NCI-H187 (cell line): Measurements from ENCODE around the gene RRAGD.

ENCODE experiments used
- DNase-seq, 2 experiments: peaks; one replicate each; lab custom pipeline; 2025; lab: John Stamatoyannopoulos, UW

RRAGD gene, protein sequence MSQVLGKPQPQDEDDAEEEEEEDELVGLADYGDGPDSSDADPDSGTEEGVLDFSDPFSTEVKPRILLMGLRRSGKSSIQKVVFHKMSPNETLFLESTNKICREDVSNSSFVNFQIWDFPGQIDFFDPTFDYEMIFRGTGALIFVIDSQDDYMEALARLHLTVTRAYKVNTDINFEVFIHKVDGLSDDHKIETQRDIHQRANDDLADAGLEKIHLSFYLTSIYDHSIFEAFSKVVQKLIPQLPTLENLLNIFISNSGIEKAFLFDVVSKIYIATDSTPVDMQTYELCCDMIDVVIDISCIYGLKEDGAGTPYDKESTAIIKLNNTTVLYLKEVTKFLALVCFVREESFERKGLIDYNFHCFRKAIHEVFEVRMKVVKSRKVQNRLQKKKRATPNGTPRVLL

DNA sequence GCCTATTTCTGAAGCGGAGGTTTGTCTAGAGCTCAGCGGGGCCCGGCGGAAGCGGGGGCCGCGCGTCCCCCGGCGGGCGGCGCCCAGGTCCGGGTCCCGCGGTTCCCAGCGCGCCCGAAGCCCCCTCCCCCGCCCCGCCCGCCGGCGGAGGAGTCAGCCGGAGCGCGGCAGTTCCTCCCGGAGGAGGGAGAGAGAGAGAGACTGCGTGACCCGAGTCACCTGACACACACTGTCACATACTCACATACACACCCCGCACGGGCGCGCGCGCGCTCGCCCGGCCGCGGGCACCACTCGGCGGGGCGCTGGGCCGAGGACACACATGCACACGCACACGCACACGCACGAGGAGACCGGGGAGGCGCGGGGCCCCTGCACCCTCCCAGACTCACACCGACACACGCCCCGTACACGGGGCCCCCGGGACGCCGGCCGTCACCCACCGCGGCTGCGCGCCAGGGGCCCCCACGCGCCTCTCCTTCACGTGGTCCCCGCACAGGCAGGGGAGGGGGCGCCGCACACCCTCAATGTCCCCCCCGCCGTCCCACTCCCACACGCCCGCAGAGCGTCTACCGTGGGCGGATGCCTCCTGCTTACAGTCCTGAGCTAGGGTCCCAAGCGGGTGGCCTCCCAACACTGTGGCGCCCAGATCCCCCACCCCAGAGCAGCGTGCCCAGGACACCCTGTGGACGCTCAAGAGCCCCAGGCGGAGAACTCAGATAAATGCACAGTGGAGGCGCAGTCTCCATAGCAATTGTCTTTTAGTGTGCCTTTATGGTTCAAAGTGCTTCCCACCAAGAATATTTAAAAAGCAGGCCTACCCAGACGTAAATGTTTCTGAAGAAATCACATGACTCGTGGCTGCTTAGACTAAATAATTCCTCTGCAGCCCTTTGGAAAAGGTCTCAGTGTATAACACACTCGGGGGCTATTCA, at the start of gene RRAGD:
Gene RRAGD, minus strand, starts transcription at position 203 of the 935 bp plus-strand sequence. CDS start 280 bp downstream, outside the sequence.
- peak; percentile 33 to 51 for DNase-seq

DNA sequence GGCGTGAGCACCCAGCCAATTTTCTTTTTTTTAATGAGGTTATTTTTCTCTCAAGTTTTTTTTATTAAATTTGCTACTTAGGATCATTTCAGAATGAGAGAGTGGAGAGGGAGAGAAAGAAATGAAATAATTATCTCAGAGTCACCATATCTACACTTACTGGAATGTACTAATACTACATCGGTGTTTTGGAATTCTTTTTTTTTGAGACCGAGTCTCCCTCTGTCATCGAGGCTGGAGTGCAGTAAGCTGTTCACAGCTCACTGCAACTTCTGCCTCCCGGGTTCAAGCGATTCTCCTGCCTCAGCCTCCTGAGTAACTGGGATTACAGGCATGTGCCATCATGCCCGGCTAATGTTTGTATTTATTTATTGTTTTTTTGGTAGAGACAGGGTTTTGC, 48.6 kb upstream of the RRAGD start:
- no peak for DNase-seq

DNA sequence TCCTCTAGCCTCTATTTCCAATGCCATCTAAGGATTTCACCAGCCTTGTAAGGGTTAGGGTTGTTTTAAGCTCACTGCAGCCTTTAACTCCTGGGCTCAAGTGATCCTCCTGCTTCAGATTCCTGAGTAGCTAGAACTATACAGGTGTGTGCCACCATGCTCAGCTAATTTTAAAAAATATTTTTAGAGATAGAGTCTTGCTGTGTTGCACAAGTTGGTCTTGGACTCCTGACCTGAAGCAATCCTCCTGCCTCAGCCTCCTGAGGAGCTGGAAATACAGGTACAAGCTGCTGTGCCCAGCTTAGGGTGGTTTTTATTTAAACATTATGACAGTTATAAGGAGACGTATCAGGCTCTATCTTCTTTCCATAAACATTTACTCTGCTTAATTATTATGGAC, 47.4 kb upstream of the RRAGD start:
- DNase-seq, result no peak

DNA sequence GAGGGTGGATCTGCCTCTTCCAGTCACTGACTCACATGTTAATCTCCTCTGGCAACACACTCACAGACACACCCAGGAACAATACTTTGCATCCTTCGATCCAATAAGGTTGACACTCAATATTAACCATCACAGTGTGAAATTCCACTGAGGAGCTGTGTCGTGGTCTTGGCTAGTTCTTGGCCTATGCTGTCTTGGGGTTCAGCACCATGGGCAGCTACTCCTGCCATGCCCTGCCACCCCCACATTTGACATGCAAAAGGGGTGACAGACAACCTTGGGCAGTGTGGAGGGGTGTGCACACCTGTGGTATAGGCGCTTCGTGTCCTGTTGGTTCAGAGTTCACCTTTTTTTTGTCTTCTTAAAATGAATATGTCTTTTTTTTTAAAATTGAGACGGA, 46.6 kb upstream of the RRAGD start:
- DNase-seq, result no peak

DNA sequence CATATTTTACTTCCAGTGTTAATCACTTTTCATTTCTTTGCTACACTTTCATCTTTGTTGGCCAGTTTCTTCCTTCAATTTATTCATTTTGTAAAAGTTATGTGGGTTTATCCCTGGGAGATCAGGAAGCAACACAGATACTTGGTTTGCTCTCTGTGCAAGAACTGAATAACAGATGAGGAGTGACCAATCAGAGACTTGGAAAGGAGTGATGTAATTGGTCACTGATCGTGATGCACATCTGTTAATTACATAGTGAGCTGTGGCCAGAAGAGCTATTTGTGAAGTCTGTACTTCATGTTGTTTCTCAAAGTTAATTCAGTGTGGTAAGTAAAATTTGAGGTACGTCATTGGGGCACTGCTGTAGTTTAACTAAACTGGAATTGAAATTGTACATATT, 42.2 kb upstream of the RRAGD start:
- DNase-seq, result no peak

DNA sequence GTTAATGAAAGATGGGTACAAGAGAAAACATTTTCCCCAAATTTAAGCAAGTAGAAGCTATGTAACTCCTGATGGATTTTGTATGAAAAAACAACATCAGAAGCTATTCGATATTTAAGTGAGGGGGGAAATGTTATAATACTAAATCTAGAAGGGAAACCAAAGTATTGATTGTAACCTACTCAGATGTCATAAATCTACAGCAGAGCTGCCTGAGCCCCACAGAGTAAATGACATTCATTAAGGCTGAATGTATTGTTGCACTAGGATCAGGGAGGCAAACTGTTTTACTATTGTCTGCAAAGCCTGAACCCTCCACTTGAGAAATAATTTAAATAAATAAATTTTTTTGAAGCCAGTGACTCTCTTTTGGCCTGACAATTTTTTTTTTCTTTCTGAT, 40.2 kb upstream of the RRAGD start:
- DNase-seq, result no peak

DNA sequence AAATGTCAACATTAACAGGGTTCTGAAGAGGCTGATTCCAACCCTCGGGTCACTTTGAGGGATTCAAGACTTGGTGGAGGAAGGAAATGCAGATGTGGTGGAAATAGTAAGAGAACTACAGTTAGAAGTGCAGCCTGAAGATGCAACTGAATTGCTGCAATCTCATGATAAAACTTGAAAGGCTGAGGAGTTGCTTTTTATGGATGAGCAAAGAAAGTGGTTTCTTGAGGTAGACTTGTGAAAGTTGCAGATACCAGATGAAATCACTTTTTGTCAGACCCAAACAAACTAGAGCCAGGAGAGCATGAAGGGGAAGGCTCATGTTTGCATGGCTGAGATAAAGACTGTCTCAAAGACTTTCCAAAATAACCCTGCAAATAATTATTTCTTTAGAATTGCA, 37.1 kb upstream of the RRAGD start:
- no peak for DNase-seq

DNA sequence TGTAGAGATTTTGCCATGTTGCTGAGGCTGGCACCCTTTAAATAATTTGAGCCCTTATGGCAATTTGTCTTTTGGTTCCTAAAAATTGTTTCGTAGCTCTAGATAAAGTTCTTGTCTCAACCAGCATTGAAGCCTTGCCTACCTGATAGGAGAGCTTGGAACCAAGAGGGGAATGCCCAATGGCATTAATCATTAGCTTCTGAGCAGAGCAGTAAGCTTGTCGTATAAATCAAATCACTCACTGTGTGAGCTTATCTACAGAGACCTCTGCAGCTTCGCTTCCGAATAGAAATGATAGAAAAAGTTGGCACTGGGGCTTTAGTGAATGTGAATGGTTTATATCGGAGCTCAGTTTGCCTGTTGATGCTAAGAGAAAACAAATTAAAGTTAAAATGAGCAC, 31.6 kb upstream of the RRAGD start:
- no peak for DNase-seq

DNA sequence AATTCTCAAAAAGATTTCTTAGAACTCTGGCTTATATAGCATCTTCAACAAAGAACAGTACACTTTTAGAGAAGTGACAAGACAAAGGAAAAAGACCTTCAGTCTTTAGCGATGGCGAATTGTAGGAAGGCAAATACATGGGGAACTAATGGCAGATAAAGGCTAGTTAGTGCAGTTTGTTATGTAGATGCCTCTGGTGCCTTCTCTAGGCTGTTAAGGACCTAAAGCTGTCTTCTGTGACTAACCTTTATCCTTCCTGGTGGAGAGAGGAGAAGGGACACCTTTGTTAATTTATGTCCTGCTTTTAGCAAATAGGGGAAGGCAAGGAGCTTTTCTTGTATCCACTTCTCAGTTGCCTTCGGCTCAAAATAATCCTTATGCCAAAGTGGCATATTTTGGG, 28.1 kb upstream of the RRAGD start:
- no peak for DNase-seq

DNA sequence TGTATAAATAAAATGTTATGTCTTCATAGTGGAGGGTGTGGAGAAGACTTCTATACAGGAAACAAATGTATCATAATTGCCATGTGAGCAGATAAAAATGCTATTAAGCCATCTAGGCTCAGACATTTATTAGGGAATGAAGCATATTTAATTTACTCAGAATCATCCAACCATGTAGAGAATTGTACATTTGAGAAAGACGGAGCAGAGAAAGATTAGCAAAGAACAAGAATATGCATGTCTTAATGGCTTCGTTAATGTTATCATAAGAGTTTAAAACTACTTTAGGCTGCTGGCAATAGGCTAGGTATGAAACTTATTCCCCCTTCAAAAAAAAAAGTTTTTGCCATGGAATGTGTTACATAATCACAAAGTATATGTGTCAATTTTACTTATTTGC, 26.9 kb upstream of the RRAGD start:
- no peak for DNase-seq

DNA sequence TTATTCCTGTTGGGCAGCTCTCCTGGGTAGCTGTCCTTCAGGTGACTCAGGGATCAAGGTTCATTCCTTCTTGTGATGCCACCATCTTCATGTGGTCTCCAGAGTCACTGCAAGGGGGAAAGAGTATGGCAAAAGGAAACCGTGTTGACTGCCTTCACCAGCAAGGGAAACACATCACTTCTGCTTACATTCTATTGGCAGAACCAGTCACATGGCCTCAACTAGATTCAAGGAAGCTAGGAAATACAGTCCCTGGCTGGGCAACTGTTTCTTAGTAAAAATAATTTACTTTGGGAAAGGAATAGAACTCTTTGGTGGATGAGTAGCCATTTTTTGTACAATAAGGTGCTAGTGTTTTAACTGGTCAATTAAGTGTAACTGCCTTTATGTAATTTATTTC, 26.2 kb upstream of the RRAGD start:
- no peak for DNase-seq

DNA sequence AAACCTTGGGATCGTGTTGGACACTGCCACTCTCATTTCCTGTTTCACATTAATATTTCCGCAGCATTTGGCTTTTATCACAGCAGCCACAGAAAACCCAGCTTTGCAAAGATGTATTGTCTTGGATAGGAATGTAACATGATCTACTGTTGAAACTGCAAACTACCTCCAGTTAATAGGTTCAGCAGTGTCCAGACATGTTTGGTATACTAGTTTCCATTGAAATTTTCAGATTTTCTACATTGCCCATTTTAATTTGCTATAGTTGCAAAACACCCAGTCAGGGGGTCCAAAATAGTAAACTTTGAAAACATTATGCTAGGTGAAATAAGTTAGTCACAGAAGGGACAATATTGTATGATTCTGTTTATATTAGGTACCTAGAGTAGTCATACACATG, 24.2 kb upstream of the RRAGD start:
- DNase-seq, result no peak

DNA sequence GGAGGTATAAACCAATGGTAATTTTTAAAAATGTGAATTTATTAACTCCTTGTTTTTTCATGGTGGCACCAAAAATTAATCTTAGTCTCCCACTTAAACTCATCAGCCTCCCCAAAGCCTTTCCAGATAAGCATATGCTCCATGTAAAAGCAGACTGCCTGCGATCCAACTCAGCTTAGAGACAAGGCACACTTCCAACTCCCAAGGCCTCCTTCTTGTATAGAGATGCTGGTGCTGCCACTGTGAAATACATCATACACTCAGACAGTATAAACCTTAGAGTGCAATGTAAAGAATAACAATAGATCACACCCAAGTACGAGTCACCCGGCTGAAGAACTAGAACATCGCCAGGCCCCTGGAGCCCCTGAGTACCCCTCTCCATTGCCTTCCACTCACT, 22.9 kb upstream of the RRAGD start:
- DNase-seq, result no peak

DNA sequence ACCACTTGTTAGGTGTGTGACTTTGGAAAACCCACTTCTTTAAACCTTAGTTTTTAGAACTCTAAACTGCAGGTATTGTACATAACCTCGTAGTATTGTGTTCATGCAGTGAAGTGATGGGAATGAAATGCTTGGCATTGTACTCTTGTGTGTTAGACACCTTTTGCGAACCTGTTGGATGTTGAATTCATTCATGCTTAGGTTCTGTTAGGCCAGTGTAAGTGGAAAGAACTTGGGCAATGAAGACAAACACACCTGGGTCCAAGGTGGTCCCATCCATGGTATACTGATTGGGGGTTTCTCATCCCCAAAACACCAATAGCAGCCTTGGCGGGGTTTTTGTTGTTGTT, 22.1 kb upstream of the RRAGD start:
- DNase-seq, result no peak

DNA sequence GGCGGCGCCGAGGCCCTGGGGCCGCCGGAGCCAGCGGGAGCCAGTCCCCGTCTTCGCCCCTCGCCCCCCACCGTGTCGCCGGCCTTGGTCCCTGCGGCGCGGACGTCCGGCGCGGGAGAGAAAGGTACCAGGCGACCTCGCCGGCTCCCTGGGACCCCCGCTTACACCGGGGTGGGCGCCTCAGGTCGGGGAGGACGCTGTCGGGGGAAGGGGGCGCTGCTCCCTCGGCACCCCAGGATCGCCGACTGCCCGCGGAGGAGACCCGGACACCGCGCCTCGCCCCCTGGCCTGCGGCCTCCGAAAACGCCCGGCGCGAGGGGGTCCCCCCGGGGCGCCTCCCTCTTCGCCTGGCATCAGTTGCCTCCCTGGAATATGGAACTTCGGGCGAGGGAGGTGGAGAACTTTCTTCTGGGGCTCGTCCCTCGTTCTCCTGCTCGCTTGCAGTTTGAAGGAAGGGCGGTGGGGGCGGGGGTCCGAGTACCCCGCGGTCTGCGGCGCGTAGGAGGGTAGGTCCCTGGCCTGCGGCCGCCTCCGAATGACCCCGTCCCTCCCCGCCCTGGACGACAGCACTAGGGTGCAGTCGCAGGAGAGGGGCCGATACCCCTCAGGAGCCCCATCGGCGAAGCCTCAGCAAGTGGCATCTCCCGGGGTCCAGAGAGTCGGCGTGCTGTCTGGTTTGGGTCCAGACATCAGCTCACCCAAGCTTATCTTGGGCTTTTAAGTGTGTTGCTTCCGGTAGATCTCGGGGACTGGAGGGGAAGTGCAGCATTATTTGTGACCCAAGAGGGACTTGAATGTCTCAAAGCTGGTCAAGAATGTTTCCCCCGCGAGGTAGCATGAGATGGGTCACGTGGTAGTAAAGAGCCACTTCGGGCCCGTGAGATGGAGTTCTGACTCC, 21.4 kb upstream of the RRAGD start:
- DNase-seq, result peak; percentile 25 to 34

DNA sequence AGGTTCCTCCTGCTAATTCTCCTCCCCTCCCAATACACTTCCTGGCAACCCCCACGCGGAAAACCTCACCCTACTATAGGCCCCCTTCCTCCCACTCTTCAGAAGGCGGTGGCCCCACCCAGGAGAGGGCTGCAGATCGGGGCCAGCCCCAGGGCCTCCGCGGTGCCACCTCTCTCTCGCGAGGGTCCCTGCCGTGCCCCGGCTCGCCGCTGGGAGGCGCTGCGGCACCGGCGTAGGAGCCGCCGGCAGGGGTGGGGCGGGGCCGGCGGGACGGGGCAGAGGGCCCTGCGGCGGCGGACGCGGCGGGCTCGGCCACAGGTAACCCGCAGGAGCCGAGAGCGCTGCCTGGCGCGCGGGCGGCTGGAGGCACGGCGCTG, 20.8 kb upstream of the RRAGD start, which contains the start of gene ANKRD6:
Gene ANKRD6, plus strand, starts transcription at position 278 of the 377 bp plus-strand sequence. CDS start 133,825 bp downstream, outside the sequence.
- DNase-seq, result peak; percentile 26 to 54

DNA sequence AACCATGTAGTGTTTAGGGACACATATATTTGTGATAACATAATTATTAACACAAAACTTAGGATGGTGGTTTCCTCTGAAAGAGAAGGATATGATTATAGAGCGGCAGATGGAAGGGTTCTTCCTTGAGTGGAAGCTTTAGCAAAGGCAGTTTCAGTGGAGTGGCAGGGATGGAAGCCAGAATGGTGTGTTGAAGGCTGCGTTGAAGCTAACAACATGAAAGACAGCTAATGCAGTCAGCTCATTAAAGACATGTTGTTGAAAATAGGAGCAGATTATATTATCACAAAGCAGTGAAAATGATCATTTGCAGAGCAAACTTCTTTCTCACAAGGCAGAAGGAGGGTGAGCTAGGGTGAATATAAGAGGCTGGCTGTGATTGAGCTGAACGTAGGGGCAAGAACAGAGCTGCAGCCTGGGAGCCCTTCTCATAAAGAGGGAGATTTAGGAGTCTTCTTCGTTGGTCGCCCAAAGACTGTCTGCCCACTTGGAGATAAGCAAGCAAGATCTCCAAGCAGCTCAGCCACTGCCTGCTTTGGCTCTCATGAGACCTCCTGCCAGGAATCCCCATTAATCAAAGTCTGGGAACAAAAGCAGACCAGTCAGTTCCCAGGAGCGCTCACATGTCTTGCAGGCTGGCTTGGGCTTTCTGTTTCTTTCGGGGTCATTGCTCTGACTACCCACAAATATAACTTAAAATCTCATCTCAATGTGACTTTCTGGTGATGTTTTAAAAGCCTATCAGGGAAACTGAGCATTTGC, 18.3 kb upstream of the RRAGD start:
- peak; percentile 18 to 30 for DNase-seq

DNA sequence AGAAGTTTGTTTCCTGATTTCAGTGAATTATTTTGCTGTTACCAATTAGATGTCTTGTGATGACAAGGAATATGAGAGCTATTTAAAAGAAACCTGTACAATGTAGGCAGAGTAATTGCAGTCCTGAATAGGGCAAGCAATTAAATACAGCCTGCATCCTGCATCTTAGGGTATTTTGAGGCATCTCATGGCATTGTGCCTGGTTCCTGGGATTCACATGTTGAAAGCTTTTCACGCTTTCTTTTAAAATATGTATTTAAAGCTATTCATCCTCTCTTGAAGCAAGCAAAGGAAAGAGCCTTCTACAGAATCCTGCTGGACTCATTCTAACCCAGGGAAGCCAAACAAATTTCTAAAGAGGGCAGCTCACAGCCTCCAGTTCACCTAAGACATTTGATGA, 4.7 kb upstream of the RRAGD start:
- DNase-seq, result no peak

DNA sequence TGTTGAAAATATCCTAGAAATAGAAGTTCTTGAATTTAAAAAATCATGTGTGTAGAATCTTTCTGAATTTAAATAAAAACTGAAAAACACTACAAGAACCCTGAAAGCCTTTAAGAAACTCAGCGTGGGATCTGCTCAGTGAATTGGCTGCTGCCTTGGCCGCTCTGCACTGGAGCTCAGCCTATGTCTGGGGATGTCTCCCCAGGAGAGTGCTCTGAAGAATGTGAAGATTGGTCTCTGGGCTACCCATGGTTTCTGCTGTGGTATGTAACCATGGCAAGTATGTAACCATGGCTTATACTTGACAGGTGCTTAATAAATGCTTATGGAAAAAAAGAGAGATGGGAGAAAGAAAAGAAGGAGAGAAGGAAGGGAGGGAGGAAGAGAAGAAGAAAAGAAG, 3.1 kb upstream of the RRAGD start:
- no peak for DNase-seq

DNA sequence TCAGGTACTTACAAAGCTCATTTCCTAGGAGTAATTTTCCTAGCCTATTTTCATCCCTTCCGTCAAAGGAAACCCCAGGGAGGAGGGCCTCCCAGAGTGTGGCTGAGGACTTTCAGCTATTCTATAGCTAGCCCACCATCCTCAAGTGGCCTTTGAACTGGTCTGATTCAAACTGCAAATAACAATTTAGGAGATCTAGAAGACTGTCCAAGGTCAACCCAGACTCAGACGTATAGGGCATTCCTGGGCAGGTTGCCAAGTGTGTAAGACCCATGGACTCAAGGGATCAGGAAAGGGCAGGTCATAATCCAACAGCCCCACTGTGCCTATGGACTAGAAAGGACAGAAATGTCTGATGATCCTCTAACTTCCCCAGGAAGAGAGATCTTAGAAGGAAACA, 2.1 kb upstream of the RRAGD start:
- no peak for DNase-seq

DNA sequence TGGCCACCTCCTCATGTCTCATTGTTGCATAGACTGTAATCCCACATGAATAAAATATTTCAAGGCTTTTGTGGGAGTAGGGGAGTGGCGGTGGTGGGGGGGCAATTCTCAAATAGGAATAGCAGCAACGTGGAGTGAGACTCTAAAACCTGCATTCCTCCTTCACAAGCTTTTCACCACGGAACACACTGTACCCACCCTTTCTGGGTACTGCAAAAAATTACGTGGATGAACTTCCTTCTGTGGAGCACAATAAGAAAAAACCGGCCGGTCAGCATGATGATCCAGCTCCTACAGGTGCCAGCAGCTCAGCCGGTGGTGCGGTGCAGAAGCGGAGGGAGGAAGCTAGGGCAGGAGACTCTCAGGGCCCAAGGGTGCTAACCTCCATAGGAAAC, 930 bp upstream of the RRAGD start:
- DNase-seq, result no peak
